Suprapubic skin (tissue), 4 donors: ENCODE measurements around the gene TCERG1L.

ENCODE experiments used
- EP300 ChIP-seq: sonication (generic); formaldehyde crosslinking; IDR thresholded peaks from one replicate; pipeline ENCODE4 v1.6.1; 2017; ENCODE audit warnings: antibody characterized with exemption
- POLR2A ChIP-seq, 2 donors: fragments of 450-650 bp; IDR thresholded peaks; one replicate each; pipeline ENCODE4 v1.6.1; 2017; ENCODE audit warnings: antibody characterized with exemption in 2 of 2, mild to moderate bottlenecking in 2 of 2, moderate library complexity in 2 of 2
- POLR2AphosphoS5 ChIP-seq, 3 donors: sonication (generic); formaldehyde crosslinking; IDR thresholded peaks; one replicate each; pipeline ENCODE4 v1.6.1; 2017; ENCODE audit warnings: antibody characterized with exemption in 3 of 3
- TF ChIP-seq, protein P1 (sequence below), 2 donors: fragments of 200-600 bp in 1 of 2; fragments of 450-650 bp in 1 of 2; sonication (generic) in 1 of 2; IDR thresholded peaks; one replicate each; pipeline ENCODE4 v1.5.1; 2016 to 2019; ENCODE audit warnings: antibody characterized with exemption in 2 of 2, mild to moderate bottlenecking in 1 of 2, moderate library complexity in 1 of 2

DNA sequence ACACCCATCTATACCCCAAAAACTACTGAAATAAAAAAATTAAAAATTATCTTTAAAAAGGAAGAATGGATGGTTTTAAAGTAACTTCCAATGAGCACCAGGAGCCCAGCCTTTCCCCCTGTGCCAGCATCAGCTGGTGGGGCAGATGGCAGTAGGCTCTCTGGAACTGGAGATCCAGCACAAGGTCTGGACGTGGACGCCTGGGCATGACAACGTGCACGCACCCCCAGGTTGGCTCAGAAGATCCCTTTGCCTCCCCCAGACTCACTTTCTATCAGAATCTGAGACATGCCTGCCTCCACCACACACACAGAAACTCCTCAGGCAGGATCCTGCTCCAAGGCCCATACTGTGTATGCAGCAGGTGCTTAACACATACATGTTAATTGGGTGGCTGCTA, 35.8 kb downstream of the TCERG1L start:
- TF ChIP-seq, protein P1, sequence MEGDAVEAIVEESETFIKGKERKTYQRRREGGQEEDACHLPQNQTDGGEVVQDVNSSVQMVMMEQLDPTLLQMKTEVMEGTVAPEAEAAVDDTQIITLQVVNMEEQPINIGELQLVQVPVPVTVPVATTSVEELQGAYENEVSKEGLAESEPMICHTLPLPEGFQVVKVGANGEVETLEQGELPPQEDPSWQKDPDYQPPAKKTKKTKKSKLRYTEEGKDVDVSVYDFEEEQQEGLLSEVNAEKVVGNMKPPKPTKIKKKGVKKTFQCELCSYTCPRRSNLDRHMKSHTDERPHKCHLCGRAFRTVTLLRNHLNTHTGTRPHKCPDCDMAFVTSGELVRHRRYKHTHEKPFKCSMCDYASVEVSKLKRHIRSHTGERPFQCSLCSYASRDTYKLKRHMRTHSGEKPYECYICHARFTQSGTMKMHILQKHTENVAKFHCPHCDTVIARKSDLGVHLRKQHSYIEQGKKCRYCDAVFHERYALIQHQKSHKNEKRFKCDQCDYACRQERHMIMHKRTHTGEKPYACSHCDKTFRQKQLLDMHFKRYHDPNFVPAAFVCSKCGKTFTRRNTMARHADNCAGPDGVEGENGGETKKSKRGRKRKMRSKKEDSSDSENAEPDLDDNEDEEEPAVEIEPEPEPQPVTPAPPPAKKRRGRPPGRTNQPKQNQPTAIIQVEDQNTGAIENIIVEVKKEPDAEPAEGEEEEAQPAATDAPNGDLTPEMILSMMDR (IDR thresholded peaks at IDR 0.05), result no peak
- TF ChIP-seq POLR2A (IDR thresholded peaks at IDR 0.05) (no peak), POLR2AphosphoS5 (IDR thresholded peaks at IDR 0.05) (no peak), EP300 (no peak)
